GM18519 (cell line): ENCODE measurements around the gene RAC2.

ENCODE experiments used
- ATAC-seq: cut with Tn5 transposase; IDR thresholded peaks from one replicate; pipeline ENCODE4 v1.9.1; 2021; ENCODE audit warnings: mild to moderate bottlenecking, moderate library complexity; ENCODE audit not compliant: unreplicated experiment, low FRiP score

The RAC2 gene

DNA sequence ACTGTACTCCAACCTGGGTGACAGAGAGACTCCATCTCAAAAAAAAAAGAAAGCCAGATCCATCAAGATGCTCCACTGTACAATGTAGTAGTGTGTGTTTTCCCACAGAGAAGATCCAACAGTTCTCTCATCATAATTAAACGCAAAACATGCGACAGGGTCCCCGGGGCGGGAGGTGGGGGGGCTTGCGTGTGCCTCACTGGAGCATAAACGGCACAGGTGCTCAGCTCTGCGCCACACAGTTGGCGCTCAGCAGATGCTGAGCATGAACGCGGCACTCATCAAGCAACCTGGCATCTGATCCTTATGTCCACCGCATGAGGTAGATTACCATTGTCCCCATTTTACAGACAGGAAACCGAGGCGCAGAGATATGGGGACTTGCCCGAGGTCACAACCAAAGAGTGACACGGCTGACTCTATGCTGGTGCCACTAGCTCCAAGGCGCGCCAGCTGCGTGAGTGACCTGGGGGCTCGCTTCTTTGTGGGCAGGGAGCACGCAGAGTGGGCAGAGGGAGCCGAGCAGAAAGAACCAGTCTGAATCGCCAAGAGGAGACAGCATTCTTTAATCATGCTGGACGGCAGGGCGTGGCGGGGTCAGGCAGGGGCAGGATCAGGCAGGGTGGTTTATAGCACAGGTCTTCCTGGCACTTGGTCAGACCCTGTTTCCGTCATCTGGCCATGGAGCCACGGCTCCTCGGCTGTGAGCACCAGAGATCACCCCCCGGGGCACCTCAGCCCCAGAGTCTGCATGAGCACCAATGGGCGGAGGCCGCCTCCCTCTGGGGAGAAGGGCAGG, 64.2 kb downstream of the RAC2 start:
- ATAC-seq: no peak

DNA sequence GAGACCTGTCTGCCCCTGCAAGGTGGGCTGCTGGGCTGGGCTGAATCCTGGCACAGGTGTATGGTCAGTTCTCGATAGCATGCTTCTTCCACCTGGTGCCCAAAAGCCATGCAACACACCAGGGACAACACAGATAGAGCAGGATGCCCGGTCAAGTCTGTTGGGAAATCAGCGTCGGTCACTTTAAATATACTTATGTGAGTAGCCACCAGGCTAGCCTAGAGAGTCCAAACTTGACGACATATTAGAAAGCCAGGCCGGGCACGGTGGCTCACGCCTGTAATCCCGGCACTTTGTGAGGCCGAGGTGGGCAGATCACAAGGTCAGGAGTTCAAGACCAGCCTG, 65.0 kb downstream of the RAC2 start:
- no peak for ATAC-seq

DNA sequence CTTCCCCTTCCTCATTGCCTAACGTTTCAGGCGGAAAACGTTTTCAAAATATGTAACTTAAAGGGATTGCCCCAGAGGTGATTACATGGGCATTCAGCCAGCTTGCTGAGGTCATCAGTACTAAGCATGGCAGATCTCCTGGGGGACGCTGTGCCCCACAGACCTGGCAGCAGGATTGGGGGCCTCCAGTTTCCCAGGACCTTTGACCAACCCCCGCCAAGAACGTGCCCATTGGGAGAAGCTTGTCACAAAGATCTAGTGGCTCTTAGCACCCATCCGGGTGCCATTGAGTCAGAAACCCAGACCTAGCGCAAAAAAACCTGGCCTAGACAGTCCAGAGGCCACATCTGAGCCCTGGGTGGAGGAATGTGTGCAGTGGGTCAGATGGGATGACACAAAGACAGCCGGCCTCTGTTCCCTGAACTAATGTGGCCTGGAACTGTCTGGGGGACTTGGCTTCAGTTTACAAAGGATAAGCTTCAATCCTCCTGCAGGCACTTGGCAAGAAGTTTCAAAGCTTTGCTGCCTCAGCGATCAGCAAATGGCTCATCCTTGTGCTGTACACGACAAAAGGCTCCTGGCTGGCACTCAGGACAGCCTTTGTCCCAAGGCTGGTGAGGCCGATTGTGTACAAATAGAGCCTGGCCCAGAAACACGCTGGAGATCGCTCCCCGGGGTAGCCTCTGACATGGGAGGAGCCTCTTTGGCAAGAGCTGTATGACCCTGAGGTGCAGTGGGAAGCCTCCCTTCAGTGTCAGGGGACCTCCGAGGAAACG, 65.5 kb downstream of the RAC2 start:
- ATAC-seq: no peak

DNA sequence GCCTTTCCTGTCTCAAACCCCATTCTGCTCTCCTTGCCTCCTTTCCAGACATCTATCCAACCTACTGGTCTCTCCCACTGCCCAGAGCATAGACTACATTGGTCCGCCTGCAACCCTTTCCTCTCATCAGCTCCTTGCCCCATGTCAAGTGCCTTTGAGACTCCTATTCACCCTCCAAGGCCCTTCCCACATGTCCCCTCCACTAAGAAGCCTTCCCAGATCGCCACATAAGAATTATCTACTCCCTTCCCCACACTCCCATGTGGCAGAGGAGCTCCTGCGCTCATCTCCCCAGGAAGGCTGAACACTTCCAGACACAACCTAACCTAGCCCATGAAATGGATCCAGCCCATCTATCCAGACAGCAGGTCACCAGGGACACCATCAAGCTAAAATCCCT, 66.3 kb downstream of the RAC2 start:
- ATAC-seq: no peak

DNA sequence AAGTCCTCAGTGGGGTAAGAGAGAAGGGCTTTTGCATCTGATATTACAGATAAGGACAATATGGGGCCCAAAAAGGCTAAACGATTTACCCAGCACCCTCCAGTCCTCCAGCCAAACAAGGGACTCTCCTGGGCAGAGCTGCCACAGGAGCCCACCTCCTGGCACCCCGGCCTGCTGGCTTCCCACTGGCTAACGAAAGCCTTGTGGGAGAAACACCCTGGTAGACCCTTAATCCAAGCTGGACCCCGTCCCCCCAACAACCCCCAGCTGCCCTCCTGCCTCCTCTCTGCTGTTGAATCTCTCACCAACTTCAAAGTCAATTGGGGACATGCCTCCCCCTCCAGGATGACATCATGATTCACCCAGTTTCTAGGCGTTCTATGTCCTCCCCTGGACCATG, 66.8 kb downstream of the RAC2 start:
- ATAC-seq: no peak

DNA sequence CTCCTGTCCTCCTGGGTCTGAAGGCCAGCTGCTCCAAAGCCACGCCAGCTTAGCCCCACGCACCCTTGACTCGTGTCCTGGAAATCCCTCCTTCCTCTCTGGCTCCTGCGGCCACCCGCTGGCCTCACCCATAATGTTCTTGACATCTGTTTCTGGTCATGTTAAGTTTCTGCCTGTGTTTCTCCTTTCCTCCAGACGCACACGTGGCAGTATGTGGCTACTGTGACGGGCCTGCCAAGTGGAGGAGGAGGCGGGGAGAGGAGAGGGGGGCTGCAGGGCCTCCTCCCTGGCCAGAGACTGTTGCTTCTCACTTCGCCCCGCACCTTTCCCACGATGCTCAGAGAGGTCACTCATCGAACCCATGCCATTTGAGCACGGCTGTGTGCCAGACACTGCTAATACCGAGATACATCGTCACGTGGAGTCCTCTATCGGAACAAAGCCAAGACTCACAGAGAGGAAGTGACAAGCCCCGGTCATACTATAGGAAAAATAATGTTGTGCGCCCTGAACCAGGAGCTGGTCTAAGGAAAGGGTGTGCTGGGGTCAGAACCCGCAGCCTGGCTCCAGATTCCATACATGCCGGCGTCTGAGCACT, 67.5 kb downstream of the RAC2 start:
- ATAC-seq: no peak

DNA sequence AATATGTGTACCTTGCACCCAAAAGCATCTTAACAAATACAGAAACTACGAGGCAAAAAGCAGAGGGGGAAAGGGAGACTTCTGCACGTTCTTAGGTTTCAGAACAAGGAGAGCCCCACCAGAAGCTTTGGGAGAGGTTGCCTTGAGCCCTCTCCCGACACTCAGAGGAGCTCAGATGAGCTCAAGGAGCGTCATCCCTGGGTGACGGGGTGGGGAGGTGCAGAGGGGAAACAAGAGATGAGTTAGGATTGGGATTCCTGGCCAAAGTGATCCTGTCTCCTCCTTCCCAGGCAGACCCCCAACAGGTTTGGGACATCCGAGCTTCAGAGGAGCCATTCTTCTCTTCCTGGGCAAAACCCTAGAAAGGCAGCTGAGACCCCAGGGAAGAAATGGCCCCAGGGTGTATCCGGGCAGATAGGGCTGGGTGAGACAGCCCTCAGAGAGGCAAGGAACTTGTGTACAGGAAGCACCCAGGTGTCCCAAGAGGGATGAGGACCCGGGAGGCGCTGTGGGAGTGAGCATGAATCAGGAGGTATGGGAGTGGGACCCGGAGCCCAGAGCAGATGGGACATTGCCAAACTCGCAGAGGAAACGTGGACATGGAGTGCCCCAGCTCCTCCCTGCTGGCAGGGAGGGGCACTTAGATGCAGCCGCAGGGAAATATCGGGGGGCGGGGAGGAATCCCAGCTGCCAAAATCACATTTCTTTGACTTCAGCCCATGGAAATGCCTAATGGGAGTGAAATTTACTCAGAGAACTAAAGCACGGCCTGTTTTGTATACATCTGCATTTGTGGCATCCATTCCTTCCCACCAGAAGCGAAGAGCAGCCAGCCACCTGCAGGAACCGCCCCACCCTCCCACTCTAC, 68.4 kb downstream of the RAC2 start:
- no peak for ATAC-seq
